Neural progenitor cell (in vitro differentiated cells): ENCODE data around the gene KCNH1.

ENCODE experiments used
- CTCF ChIP-seq: fragments of 200-600 bp; sonication (generic); IDR thresholded peaks from 2 replicates; pipeline ENCODE4 v1.5.1; 2017; ENCODE audit warnings: antibody characterized with exemption, mild to moderate bottlenecking
- EZH2 ChIP-seq: fragments of 200-600 bp; sonication (generic); IDR thresholded peaks from 2 replicates; pipeline ENCODE4 v1.6.1; 2017; ENCODE audit warnings: antibody characterized with exemption, mild to moderate bottlenecking, moderate library complexity
- EZH2phosphoT487 ChIP-seq: fragments of 200-600 bp; sonication (generic); IDR thresholded peaks from 2 replicates; pipeline ENCODE4 v1.6.1; 2017; ENCODE audit warnings: antibody characterized with exemption

DNA sequence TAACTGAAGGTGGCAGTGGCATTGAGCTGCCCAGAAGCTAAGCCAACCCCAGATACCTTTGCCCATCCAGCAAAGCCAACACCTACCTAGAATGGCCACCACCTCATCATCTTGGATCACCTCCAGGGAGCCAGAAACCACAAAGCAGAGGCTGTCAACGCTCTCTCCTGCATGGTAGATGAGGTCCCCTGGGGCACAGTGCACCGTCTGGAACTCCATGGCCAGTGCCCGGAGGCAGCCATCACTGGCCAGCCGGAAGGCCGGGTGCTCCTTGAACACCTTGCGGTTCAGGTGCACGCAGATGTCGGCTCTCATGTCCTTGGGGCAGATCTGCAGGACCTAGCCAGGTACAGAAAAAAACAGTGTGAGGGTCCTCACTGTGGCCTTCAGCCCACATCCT is 336.5 kb downstream of the KCNH1 start:
- TF ChIP-seq CTCF (no peak), EZH2 (no peak), EZH2phosphoT487 (no peak)
